Retinal pigment epithelial cell (primary cell): ENCODE measurements around the gene TXNRD3.
"Not testable (repeated sequence)": the region's sequence is repeated elsewhere in the genome, so short reads cannot be mapped to it uniquely, and the experiment has no call there.

ENCODE experiments used
- DNase-seq: peaks from one replicate; pipeline ENCODE4 v3.0.0-alpha.2; 2010; ENCODE audit warnings: low read depth
- H3K4me3 ChIP-seq: 2 replicates; pipeline ENCODE4 v1.5.1; 2011; ENCODE audit warnings: mild to moderate bottlenecking, low read length, control low read depth, moderate library complexity
- TF ChIP-seq, protein P1 (sequence below): conservative IDR thresholded peaks from 2 replicates; pipeline ENCODE4 v1.5.1; 2011; ENCODE audit warnings: low read depth, low read length, control low read depth, inconsistent platforms

Gene TXNRD3

DNA sequence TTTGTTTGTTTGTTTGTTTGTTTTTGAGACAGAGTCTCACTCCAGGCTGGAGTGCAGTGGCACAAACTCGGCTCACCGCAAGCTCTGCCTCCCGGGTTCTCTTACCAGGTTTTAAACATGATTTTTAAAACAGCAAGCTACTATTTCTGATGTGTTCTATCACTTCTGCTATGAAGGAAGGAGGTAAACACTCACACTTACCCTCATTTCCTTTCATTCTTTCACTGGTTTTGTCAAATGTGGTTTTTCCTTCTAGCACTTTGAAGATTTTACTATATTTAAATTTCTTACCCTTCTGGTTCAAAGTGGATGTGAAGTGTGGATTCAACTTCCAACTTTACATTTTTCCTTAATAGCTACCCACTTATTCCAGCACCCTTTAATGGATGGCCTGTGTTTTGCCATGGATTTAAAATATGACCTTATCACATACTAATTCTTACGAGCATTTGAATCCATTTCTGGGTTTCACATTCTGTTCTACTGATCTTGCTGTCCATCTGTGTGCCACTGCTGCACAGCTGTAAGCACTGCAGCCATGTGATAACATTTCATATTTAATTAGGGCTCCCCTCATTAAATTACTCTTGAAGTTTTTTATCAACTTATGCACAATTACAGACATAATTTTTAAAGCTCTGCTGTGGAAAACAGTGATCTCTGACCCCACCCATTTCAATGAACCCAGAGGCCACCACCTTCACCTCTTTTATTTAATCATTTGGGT lies 42.3 kb downstream of the TXNRD3 start:
- DNase-seq = no peak
- H3K4me3 ChIP-seq = no peak overlapping the region
- TF ChIP-seq, protein P1, sequence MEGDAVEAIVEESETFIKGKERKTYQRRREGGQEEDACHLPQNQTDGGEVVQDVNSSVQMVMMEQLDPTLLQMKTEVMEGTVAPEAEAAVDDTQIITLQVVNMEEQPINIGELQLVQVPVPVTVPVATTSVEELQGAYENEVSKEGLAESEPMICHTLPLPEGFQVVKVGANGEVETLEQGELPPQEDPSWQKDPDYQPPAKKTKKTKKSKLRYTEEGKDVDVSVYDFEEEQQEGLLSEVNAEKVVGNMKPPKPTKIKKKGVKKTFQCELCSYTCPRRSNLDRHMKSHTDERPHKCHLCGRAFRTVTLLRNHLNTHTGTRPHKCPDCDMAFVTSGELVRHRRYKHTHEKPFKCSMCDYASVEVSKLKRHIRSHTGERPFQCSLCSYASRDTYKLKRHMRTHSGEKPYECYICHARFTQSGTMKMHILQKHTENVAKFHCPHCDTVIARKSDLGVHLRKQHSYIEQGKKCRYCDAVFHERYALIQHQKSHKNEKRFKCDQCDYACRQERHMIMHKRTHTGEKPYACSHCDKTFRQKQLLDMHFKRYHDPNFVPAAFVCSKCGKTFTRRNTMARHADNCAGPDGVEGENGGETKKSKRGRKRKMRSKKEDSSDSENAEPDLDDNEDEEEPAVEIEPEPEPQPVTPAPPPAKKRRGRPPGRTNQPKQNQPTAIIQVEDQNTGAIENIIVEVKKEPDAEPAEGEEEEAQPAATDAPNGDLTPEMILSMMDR = no peak

DNA sequence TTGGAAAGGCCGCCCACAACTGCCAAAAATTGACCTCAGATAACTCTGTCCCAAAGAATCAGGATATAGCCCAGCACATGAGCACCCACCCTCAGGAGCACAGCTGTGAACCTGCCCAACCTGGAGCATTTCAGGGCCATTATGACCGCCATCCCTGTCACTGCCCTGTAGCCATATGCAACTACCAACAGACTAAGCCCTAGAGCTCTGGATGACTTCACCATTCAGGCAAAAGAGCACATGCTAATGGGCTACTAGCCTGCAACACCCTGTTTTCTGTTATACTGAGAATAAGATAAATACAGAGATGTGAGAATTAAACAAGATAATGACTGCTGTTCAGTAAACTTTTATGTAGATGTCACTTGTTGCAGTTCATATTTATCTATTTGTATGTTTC lies 45.0 kb downstream of the TXNRD3 start:
- no peak for DNase-seq
- no peak overlapping the region for H3K4me3 ChIP-seq
- TF ChIP-seq, protein P1 = no peak

DNA sequence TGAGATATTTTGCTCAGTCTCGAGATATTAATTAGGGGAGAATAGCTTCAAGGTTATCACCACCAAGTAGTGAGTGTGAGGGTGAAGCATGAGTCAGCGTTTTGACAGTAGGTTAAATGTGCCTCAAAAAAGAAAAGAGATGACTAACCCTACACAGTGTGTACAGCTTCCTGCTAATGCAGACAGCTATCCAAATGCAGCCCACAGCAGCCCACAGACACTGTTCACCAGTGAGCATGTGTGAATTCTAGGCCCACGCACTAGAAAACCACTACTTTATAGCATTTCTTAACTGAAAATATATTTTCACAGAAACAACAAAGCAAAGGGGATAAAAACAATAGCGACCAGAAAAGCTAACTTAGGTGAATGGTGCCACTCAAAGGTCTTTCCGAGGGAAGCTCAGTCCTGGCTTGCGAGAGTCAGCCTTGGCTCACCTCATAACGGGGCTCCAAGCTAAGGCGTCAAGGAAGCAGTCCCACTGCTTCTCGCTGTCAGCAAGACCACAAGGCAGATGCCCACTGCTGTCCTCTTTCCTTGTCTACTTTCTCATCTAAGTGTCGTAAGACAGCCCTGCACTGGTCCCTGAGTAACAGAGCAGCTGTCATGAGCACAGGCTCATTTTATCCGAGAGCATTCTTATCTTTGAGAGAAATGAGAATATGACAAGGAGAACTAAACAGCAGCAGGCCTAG lies 47.6 kb downstream of the TXNRD3 start:
- DNase-seq = no peak
- TF ChIP-seq, protein P1 = no peak
- no peak overlapping the region for H3K4me3 ChIP-seq

GRCh38 chr3:126606001-126606400 lies 48.9 kb downstream of the TXNRD3 start:
- no peak for DNase-seq
- TF ChIP-seq, protein P1 = no peak
- no peak overlapping the region for H3K4me3 ChIP-seq

- no peak overlapping the region for H3K4me3 ChIP-seq
- DNase-seq = no peak
Measured at GRCh38 chr3:126604691-126605090, 50.2 kb downstream of the TXNRD3 start.

DNA sequence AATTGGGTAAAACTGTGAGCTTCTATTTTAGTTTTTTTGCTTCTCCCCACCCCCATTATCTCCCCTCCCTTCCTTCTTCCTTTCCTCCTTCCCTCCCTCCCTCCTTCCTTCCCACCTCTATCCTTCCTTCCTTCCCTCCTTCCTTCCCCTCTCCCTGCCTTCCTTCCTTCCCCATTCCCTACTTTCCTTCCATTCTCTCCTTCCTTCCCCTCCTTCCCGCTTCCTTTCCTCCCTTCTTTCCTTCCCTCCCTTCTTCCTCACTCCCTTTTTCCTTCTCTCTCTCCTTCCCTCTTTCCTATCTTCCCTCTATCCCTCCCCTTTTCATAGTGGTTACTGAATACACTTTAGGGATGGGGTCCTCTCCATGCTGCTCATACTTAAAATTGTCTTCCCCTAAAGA lies 55.8 kb downstream of the TXNRD3 start:
- DNase-seq = no peak
- TF ChIP-seq, protein P1 = no peak

More at GRCh38 chr3:126604691-126605090, 50.2 kb downstream of the TXNRD3 start:
- TF ChIP-seq, protein P1 = no peak

DNA sequence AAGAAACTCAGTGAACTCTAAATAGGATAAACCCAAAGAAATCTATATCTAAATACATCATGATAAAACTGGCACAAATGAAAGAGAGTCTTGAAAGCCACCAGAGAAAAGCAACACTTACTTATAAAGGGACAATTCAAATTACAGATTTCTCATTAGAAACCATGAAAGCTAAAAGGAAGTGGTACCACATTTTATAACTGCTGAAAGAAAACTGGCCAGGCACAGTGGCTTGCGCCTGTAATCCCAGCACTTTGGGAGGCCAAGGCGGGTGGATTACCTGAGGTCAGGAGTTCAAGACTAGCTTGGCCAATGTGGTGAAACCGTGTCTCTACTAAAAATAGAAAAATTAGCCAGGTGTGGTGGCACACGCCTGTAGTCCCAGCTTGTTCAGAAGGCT lies 59.4 kb downstream of the TXNRD3 start:
- DNase-seq, H3K4me3 ChIP-seq: not testable (repeated sequence)

More for the DNA sequence above, 55.8 kb downstream of the TXNRD3 start:
- no peak overlapping the region for H3K4me3 ChIP-seq

DNA sequence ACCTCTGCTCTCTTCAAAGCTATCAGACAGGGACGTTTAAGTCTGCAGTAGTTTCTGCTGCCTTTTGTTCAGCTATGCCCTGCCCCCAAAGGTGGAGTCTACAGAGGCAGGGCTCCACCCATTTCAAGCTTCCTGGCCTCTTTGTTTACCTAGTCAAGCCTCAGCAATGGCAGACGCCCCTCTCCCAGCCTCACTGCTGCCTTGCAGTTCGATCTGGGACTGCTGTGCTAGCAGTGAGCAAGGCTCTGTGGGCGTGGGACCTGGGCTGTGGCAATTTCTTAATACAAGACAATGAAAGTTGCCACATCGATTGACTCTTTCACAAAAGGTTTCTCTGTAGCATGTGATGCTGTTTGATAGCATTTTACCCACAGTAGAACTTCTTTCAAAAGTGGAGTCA lies 63.4 kb downstream of the TXNRD3 start:
- not testable (repeated sequence) for DNase-seq, H3K4me3 ChIP-seq
